ENCODE measurements around the gene CCL24. TPM values are rescaled to one million over a fixed set of nuclear protein-coding genes. Genes with fewer than 3 reads are reported as not detected.
"Not testable (repeated sequence)": the region's sequence is repeated elsewhere in the genome, so short reads cannot be mapped to it uniquely, and the experiment has no call there.

The CCL24 gene
- total and polyA plus RNA-seq, 10 donors: 3.8 to 321 (median 85.1) TPM

DNA sequence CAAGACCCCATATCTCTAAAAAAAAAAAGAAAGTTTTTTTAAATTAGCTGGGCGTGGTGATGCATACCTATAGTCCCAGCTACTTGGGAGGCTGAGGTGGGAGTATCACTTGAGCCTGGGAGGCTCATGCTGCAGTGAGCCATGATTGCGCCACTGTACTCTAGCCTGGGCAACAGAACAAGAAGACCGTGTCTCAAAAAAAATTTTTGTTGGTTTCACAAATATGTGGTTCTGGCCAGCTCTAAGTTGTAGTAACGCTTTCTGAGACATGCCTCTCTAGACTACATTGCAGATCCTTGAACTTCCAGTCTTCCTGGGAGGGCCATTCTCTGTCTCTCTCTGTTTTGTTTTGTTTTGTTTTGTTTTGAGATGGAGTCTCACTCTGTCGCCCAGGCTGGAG lies 40.6 kb upstream of the CCL24 start:
- no peaks in the 10 kb centered on the region for H3K36me3 ChIP-seq
- intact Hi-C loops (cut with DNase I; ENCODE audit: low total_unique reads): no loop called here
- H3K27me3 ChIP-seq (replicated peaks in 1 of 7): no peaks in the 10 kb centered on the region
- H3K4me3 ChIP-seq: no peak overlapping the region
- peaks cover 0 to 26% (median 2%) of the 10 kb centered on the region in 6 donors for H3K4me1 ChIP-seq
- no peaks in the 10 kb centered on the region for H3K9me3 ChIP-seq
- no peak for DNase-seq
- WGBS, 5 donors: 76 to 89% (median 81%) methylated on average over 5 of the region's 5 CpGs
- TF ChIP-seq, protein P1, sequence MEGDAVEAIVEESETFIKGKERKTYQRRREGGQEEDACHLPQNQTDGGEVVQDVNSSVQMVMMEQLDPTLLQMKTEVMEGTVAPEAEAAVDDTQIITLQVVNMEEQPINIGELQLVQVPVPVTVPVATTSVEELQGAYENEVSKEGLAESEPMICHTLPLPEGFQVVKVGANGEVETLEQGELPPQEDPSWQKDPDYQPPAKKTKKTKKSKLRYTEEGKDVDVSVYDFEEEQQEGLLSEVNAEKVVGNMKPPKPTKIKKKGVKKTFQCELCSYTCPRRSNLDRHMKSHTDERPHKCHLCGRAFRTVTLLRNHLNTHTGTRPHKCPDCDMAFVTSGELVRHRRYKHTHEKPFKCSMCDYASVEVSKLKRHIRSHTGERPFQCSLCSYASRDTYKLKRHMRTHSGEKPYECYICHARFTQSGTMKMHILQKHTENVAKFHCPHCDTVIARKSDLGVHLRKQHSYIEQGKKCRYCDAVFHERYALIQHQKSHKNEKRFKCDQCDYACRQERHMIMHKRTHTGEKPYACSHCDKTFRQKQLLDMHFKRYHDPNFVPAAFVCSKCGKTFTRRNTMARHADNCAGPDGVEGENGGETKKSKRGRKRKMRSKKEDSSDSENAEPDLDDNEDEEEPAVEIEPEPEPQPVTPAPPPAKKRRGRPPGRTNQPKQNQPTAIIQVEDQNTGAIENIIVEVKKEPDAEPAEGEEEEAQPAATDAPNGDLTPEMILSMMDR (IDR thresholded peaks at IDR 0.05 in 8 of 11, conservative IDR thresholded peaks at IDR 0.05 in 3 of 11): no peak
- TF ChIP-seq POLR2AphosphoS5 (IDR thresholded peaks at IDR 0.05) (no peak), POLR2A (IDR thresholded peaks at IDR 0.05) (no peak)
- peak overlapping the region in 1 of 8 donors; percentile 27 for H3K27ac ChIP-seq

DNA sequence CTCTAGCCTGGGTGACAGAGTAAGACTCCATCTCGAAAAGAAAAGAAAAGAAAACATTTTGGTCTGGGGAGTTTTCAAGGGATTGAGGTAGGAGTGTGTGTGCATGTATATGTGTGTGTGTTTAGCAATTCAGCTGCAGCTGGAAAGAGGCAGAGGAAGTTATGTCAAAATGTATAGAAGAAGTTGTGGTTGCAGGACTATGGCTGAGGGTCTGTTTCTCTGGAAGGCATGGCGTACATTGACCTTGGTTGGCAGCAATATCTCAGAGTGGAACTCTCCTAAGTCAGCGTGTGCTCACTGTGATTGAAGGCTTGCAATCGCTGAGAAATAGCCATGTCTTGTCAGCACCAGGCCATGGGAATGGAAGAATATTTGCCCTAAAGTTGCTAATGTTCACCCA lies 36.6 kb upstream of the CCL24 start:
- no peaks in the 10 kb centered on the region for H3K9me3 ChIP-seq
- H3K36me3 ChIP-seq: no peaks in the 10 kb centered on the region
- peak overlapping the region in 4 of 8 donors; percentile 14 to 51 (median 28) for H3K27ac ChIP-seq
- 23 to 46% (median 37%) methylated on average over 4 of the region's 4 CpGs for WGBS, 5 donors
- no peak overlapping the region for H3K4me3 ChIP-seq
- H3K4me1 ChIP-seq: peaks cover 0 to 25% (median 2%) of the 10 kb centered on the region in 6 donors
- H3K27me3 ChIP-seq (replicated peaks in 1 of 7): no peaks in the 10 kb centered on the region
- intact Hi-C loops (cut with DNase I; ENCODE audit: low total_unique reads): no loop called here
- DNase-seq: no peak
- TF ChIP-seq, protein P1 (IDR thresholded peaks at IDR 0.05 in 8 of 11, conservative IDR thresholded peaks at IDR 0.05 in 3 of 11): no peak
- TF ChIP-seq POLR2A (IDR thresholded peaks at IDR 0.05) (no peak), POLR2AphosphoS5 (IDR thresholded peaks at IDR 0.05) (peak in 1 of 3 donors; percentile 30)

GRCh38 chr7:75849573-75849972 lies 36.0 kb upstream of the CCL24 start:
- no peak for DNase-seq
- WGBS, 5 donors: 64 to 91% (median 73%) methylated on average over 3 of the region's 3 CpGs
- intact Hi-C loops (cut with DNase I; ENCODE audit: low total_unique reads): no loop called here
- TF ChIP-seq, protein P1 (IDR thresholded peaks at IDR 0.05 in 8 of 11, conservative IDR thresholded peaks at IDR 0.05 in 3 of 11): no peak
- TF ChIP-seq POLR2A (IDR thresholded peaks at IDR 0.05) (no peak), POLR2AphosphoS5 (IDR thresholded peaks at IDR 0.05) (no peak)
- Histone ChIP-seq H3K27me3 (replicated peaks in 1 of 7) (no peaks in the 10 kb centered on the region), H3K27ac (peak overlapping the region in 3 of 8 donors; percentile 14 to 42 (median 15)), H3K36me3 (no peaks in the 10 kb centered on the region), H3K4me1 (peaks cover 0 to 25% (median 2%) of the 10 kb centered on the region in 6 donors), H3K9me3 (no peaks in the 10 kb centered on the region), H3K4me3 (no peak overlapping the region)

- intact Hi-C loops (cut with DNase I; ENCODE audit: low total_unique reads): no loop called here
- H3K4me3 ChIP-seq: no peak overlapping the region
- peaks cover 0 to 34% (median 6%) of the 10 kb centered on the region in 6 donors for H3K4me1 ChIP-seq
- no peaks in the 10 kb centered on the region for H3K27me3 ChIP-seq (replicated peaks in 1 of 7)
- H3K27ac ChIP-seq: peak overlapping the region in 4 of 8 donors; percentile 19 to 47 (median 34)
- TF ChIP-seq, protein P1 (IDR thresholded peaks at IDR 0.05 in 8 of 11, conservative IDR thresholded peaks at IDR 0.05 in 3 of 11): no peak
- no peak for TF ChIP-seq POLR2A (IDR thresholded peaks at IDR 0.05)
- TF ChIP-seq POLR2AphosphoS5 (IDR thresholded peaks at IDR 0.05): peak in 1 of 3 donors; percentile 18
- DNase-seq: no peak
- H3K36me3 ChIP-seq: no peaks in the 10 kb centered on the region
- whole genome bisulfite sequencing, 5 donors: 48 to 72% (median 59%) methylated on average over 7 of the region's 7 CpGs
- H3K9me3 ChIP-seq: no peaks in the 10 kb centered on the region
Observed at GRCh38 chr7:75847707-75848106, 34.1 kb upstream of the CCL24 start.

GRCh38 chr7:75845132-75845531 lies 31.5 kb upstream of the CCL24 start:
- intact Hi-C loops (cut with DNase I; ENCODE audit: low total_unique reads); H3K27ac ChIP-seq; H3K27me3 ChIP-seq (replicated peaks in 1 of 7); H3K9me3 ChIP-seq; DNase-seq; H3K4me3 ChIP-seq; H3K36me3 ChIP-seq: not testable (repeated sequence)
- 73 to 91% (median 84%) methylated on average over 6 of the region's 6 CpGs for WGBS, 5 donors
- H3K4me1 ChIP-seq: peaks cover 0 to 41% (median 11%) of the 10 kb centered on the region in 6 donors

Measured in spleen (tissue), 11 donors.